ENCODE results near the gene MPPED1.

The MPPED1 gene, protein sequence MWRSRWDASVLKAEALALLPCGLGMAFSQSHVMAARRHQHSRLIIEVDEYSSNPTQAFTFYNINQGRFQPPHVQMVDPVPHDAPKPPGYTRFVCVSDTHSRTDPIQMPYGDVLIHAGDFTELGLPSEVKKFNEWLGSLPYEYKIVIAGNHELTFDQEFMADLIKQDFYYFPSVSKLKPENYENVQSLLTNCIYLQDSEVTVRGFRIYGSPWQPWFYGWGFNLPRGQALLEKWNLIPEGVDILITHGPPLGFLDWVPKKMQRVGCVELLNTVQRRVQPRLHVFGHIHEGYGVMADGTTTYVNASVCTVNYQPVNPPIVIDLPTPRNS

DNA sequence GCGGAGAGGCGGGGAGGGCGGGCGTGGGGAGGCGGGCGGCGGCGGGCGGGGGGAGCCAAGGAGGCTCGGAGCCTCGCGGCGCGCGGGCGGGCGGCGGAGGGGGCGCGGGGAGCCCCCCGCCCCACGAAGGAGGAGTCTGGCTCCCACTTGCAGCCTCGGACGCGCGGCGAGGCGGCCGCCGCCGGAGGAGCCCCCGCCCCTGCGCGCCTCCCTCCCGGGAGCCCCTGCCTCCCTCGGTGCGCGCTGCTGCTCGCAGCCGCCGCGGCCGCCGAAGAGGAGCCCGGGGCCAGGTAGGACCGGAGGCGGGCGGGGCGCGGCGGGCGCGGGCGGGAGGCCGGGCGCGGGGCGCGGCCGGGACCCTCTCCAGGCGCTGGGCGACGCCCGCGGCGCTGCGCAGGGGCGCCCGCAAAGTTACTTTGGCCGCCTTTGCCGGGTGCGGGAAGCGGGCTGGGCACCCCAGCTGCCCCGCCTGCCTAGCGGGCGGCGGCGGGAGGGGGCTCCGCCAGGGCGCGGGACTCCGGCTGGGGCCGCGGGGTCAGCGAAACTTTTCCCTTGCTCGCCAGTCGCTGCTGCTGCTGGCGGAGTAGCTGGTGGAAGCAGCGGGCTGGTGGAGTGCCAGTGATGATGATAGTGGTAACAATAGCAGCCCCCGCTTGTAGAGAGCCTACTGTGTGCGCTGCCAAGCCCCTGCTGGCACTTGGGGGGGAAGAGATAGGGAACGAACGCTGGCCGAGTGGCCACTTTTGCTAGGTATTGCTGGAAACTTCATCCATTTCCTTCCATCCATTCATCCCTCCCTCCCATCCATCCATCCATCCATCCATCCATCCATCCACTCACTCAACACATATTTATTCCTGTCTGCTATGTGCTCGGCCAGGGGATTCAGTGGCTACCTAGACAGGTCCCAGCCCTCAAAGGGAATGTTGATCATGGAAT lies at the start of gene MPPED1:
TSS of gene MPPED1 (plus strand) at position 146 of the 939 bp plus-strand sequence. CDS start 12,972 bp downstream, outside the sequence.
- DNase-seq = no peak

GRCh38 chr22:43363315-43364168 lies 48.3 kb upstream of the MPPED1 start:
- DNase-seq = no peak

- no peak for DNase-seq
These were observed 47.7 kb upstream of the MPPED1 start for GRCh38 chr22:43364169-43364435.

- no peak for DNase-seq
These were observed 45.9 kb upstream of the MPPED1 start for GRCh38 chr22:43365715-43366440.

GRCh38 chr22:43370036-43370435 lies 41.8 kb upstream of the MPPED1 start:
- DNase-seq = no peak

- no peak for DNase-seq
These were observed 35.8 kb upstream of the MPPED1 start for GRCh38 chr22:43375951-43376455.

GRCh38 chr22:43376765-43377547 lies 34.9 kb upstream of the MPPED1 start:
- DNase-seq = peak; percentile 58

DNA sequence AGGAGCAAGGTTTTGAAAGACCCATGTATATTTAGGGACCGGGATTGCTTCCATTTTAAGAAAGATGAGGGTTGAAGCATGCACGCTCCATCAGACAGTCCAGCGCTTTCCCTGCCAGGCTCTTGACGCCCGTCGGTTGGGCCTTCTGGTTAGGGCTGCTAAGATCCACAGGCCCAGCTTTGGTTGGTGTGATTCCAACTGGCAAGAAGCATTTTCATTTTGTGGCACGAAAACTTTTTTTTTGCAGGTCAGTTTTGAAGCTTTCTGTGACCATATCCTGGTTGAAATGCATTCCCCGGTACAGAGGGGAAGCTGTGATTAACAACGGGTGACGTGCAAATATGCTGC lies 34.3 kb upstream of the MPPED1 start:
- no peak for DNase-seq

- DNase-seq = peak; percentile 68
These were observed 33.7 kb upstream of the MPPED1 start for GRCh38 chr22:43377896-43378704.

DNA sequence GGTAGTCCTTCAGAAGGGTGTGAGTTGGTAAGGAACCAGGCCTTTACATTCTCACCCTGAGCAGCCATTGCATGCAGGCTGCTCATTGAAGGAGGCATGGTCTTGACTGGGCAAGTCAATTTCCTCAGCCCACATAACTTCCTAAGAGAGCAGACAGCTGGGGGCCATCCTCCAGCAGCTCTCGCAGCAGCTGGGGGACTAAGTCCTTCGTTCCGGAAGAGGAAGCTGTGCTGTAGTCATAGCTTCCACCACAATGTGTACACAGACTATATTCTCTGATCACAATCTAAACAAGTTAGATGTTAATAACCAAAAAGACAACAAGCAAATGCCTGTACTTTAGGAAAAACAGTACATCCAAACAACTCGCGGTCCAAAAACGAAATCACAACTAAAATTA lies 30.1 kb upstream of the MPPED1 start:
- DNase-seq = peak; percentile 10

- no peak for DNase-seq
These were observed 27.0 kb upstream of the MPPED1 start for GRCh38 chr22:43384863-43385262.

DNA sequence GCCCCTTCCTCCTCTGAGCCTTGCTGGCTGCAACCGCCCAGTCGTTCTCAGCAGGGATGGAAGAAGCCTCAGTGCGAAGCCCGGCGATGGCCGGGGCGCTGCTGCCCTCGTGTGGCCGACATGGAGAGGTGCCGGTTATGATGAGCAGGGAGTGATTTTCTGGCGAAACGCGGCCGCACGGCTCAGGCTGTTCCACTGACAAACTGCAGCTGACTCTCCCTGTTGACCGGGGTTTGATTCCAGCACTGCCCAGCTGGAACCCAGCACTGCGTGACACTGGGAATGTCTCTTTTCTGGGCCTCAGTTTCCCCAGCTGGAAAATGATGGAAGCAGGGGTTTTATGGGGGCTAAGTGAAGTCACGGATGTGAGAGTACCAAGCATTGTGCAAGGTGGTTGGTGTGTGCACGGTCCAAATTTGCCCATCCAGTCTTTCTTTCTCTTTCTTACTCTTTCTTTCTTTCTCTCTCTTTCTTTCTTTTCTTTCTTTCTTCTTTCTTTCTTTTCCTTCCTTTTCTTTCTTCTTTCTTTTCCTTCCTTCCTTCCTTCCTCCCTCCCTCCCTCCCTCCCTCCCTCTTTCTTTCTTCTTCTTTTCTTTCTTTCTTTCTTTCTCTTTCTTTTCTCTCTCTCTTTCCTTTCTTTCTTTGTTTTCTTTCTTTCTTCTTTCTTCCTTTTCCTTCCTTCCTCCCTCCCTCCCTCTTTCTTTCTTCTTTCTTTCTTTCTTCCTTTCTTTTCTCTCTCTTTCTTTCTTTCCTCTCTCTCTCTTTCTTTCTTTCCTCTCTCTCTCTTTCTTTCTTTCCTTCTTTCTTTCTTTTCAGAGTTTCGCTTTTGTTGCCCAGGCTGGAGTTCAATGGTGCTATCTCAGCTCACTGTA lies 25.8 kb upstream of the MPPED1 start:
- DNase-seq = peak; percentile 82

DNA sequence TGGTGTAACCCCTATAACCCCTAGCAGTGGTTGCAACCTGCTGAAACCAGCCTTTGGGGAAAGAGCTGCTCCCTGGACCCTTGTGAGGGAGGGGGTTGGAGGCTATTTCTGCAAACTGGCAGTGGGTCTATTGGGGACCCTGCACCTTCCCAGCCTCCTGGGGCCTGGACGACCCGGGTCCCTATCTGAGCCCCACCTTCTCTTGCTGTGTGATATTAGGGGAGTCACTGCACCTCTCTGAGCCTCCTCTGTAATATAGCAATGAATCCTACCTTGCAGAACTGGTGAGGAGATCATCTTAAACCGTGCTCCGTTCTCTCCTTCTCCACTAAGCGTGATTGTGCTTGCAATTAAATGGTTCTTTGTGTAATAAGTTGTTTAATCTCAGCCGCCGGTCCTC lies 24.0 kb upstream of the MPPED1 start:
- no peak for DNase-seq

GRCh38 chr22:43388420-43388851 lies 23.4 kb upstream of the MPPED1 start:
- peak; percentile 76 for DNase-seq

DNA sequence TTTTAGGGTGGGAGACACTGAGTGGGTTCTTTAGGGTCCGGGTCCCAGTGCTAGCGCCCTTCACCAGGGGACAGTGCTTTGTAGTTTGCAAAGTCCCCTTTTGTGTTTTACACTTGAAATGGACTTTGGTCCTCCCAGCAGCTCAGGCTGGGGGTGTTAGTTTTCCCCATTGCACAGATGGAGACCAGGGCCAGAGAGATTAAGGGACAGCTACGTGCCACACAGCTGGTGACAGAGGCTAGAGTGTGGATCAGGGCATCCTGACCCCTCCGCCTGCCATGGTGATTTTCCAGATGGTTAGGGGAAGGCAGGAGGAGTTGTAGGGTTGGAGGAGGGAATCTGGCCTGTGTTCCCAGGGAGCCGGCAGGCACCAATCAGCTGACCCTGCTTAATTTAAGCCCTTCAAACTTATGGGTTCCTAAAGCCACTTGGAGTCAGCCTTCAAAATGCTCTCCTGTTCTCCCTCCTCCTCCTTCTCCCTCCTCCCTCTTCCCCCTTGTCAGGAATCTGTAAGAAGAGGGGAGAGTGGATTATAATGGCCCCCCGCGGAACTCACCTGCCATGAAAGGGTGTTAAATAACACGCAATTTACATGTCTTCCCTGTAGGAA lies 22.5 kb upstream of the MPPED1 start:
- DNase-seq = no peak

DNA sequence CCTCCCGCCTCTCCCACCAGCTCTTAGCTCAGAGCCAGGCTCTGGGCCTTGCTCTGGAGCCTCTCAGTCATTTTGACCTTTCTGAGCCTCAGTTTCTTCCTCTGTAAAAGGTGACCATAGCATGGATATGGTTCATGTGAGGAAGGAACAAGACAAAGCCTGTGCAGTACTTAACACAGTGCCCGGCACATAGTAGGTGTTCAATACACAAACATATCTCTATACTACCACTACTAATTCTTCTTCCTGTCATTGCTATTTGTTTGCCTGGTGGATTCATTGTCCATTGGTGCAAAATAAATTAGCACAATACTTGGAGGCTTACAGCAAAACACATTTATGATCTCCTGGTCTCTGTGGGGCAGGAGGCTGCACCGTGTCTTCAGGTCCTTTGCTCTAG lies 21.6 kb upstream of the MPPED1 start:
- no peak for DNase-seq

GRCh38 chr22:43390872-43391271 lies 20.9 kb upstream of the MPPED1 start:
- DNase-seq = no peak

- DNase-seq = no peak
These were observed 20.5 kb upstream of the MPPED1 start for GRCh38 chr22:43391306-43391705.

DNA sequence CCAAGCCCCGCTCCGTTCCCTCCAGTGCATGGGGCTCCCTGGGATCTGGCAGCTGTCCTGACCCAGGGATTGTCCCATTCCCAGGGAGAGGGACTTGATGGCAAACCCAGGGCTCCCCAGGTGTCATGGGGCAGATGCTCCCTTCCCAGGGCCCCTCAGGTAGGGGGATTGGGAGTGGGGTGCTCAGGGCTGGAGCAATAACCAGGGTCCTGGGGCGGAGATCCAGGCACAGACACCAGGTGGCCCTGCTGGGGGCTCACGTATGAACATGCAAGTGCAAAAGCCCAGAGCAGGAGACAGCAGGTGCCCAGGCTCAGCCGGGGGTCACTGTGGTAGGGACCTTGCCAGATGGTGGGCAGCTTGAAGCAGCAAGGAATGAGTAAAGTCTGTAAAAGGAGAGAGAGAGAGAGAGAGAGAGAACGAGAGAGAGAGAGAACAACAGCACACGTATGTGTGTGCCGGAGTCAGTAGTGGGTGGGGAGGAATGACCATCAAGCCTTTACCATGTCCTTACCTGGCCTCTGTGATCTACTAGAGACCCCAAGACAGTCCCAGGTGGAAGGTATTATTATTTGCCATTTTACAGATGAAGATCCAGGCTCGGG lies 19.3 kb upstream of the MPPED1 start:
- DNase-seq = no peak
